GM12865 (cell line): ENCODE results near the gene RDH16.

Source experiments
- DNase-seq: peaks from one replicate; pipeline ENCODE4 v3.0.0; 2010; ENCODE audit warnings: low read depth
- H3K4me3 ChIP-seq: 2 replicates; pipeline ENCODE4 v1.5.1; 2011; ENCODE audit warnings: mild to moderate bottlenecking, low read depth, low read length, control low read depth
- TF ChIP-seq, protein P1 (sequence below): IDR thresholded peaks from 2 replicates; pipeline ENCODE4 v1.5.1; 2011; ENCODE audit warnings: low read length, control low read depth, low read depth, inconsistent platforms; ENCODE audit not compliant: insufficient read depth; ENCODE audit errors: missing control alignments

RDH16 gene

DNA sequence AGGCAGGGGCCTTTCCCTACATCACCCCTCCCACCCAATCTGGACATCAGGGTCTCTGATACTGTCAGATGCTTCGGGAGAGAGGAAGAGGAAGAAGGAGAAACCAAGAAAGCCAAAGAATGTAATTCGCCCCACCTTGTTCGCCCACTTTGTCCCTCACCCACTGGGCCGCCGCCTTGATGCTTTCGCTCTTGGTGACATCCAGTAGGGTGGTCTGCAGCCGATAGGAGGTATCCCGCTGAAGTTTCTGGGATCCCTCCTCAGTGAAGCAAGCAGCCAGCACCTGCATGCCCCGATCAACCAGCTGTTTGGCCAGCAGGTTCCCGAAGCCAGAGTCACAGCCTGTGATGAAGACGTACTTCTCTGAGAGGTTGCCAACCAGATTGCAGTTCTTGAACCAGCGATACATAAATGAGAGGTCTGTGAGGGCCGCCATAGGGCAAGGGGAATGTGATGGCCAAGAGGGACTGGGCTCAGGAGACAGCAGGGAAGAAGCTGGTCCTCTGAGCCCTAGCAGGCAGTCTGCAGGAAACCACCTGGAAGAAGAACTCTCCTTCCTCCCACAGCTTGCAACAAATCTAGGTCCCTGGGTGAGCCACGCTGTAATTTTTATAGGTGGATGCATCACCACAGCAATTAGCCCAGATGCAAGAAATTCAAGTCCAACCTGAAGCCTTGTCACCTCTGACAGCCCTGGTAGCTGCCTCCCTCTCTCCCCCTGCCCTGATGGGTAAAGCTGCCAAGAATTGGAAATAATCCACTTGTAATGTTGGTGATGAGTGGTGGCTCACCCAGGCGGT, 23.4 kb downstream of the RDH16 start, which contains the start of gene SDR9C7:
Gene SDR9C7, minus strand, starts transcription at position 583 of the 800 bp plus-strand sequence. Its CDS starts 147 bp downstream, at position 436.
- H3K4me3 ChIP-seq: no peak within 1 kb of the TSS
- no peak for DNase-seq
- TF ChIP-seq, protein P1, sequence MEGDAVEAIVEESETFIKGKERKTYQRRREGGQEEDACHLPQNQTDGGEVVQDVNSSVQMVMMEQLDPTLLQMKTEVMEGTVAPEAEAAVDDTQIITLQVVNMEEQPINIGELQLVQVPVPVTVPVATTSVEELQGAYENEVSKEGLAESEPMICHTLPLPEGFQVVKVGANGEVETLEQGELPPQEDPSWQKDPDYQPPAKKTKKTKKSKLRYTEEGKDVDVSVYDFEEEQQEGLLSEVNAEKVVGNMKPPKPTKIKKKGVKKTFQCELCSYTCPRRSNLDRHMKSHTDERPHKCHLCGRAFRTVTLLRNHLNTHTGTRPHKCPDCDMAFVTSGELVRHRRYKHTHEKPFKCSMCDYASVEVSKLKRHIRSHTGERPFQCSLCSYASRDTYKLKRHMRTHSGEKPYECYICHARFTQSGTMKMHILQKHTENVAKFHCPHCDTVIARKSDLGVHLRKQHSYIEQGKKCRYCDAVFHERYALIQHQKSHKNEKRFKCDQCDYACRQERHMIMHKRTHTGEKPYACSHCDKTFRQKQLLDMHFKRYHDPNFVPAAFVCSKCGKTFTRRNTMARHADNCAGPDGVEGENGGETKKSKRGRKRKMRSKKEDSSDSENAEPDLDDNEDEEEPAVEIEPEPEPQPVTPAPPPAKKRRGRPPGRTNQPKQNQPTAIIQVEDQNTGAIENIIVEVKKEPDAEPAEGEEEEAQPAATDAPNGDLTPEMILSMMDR: no peak

DNA sequence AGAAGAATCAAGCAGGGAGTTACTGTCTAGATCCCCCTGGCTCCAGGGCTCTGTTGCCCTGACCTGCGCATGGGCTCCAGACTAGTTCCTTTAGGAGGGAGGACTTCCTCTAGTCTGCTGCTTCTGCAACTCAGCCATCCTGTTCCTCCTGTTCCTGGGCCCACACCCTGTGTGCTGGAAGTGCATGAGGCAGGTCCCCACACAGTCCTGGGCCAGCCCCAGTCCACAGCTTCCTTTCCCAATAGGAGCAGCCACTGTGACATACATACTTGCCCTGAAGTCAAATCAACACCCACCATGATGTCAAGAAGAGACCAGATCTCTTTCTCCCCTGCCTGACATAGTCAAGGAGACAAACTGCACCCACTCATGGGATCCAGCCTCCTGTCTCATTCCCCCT, 24.5 kb downstream of the RDH16 start:
- TF ChIP-seq, protein P1: no peak
- DNase-seq: no peak
- no peak overlapping the region for H3K4me3 ChIP-seq

GRCh38 chr12:56932146-56932545, 25.3 kb downstream of the RDH16 start:
- TF ChIP-seq, protein P1: no peak
- no peak for DNase-seq
- H3K4me3 ChIP-seq: no peak overlapping the region

GRCh38 chr12:56931474-56931978, 25.9 kb downstream of the RDH16 start:
- DNase-seq: peak; percentile 74
- no peak overlapping the region for H3K4me3 ChIP-seq
- TF ChIP-seq, protein P1: no peak

DNA sequence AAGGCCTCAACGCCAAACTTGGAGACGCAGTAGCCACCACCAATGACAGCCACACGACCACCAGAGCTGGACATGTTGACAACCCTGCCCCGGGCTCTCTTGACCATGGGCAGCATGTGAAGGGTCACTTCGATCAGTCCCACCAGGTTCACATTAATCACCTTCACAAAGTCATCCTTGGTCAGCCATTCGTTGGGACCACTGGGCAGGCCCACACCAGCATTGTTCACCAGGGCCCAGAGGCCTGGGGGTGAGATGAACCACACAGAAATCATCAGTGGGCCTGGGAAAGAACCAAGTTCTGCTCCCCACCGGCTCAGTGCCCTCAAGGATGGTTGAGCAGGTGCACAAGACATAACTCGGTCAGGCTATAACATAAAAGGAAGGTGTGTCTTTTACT, 27.2 kb downstream of the RDH16 start:
- TF ChIP-seq, protein P1: no peak
- no peak overlapping the region for H3K4me3 ChIP-seq
- DNase-seq: no peak

DNA sequence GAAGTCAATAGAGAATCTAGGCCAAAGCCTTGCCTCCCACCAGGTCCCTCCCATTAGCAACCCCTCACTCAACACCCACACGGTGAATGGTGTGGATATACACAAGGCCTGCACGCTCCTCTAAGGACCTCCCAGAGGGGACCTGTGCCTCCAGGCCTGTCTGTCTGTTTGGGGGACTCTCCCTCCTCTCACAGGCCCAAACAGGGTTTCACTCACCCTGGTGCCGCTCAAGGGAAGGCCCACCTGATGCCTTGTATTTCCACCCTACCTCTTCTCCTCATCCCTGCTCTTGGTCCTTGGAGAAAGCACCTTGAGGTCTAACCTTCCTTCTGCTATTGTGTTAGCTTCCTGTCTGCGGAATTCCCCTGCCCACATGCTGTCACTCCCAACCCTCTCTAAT, 27.6 kb downstream of the RDH16 start:
- DNase-seq: no peak
- H3K4me3 ChIP-seq: no peak overlapping the region
- TF ChIP-seq, protein P1: no peak
